GM23248 (cell line): ENCODE measurements around the gene SNX9. TPM values are rescaled to one million over a fixed set of nuclear protein-coding genes. Genes with fewer than 3 reads are reported as not detected.

ENCODE experiments used
- DNase-seq: peaks from one replicate; pipeline ENCODE4 v3.0.0-alpha.2; 2015
- H2AFZ ChIP-seq: fragments of 200-600 bp; sonication (generic); 2 replicates; pipeline ENCODE4 v1.6.1; 2016; ENCODE audit warnings: antibody characterized with exemption
- H3F3A ChIP-seq: fragments of 200-600 bp; sonication (generic); 2 replicates; pipeline ENCODE4 v1.6.1; 2016; ENCODE audit warnings: mild to moderate bottlenecking, antibody characterized with exemption, mixed run types; ENCODE audit not compliant: insufficient read depth
- H3K27ac ChIP-seq: fragments of 200-600 bp; sonication (generic); 2 replicates; pipeline ENCODE4 v1.5.1; 2016; ENCODE audit warnings: mild to moderate bottlenecking
- H3K27me3 ChIP-seq: fragments of 200-600 bp; sonication (generic); replicated peaks from 2 replicates; pipeline ENCODE4 v1.6.1; 2016; ENCODE audit warnings: mild to moderate bottlenecking; ENCODE audit not compliant: insufficient read depth
- H3K36me3 ChIP-seq: fragments of 200-600 bp; sonication (generic); 2 replicates; pipeline ENCODE4 v1.6.1; 2016; ENCODE audit warnings: low read depth, mild to moderate bottlenecking
- H3K4me1 ChIP-seq: fragments of 200-600 bp; sonication (generic); 2 replicates; pipeline ENCODE4 v1.6.1; 2016; ENCODE audit warnings: mild to moderate bottlenecking; ENCODE audit not compliant: insufficient read depth
- H3K4me2 ChIP-seq: fragments of 200-600 bp; sonication (generic); one replicate; pipeline ENCODE4 v1.6.1; 2016; ENCODE audit warnings: mild to moderate bottlenecking; ENCODE audit not compliant: unreplicated experiment
- H3K4me3 ChIP-seq: fragments of 200-600 bp; sonication (generic); 2 replicates; pipeline ENCODE4 v1.5.1; 2016; ENCODE audit warnings: mild to moderate bottlenecking
- H3K79me2 ChIP-seq: fragments of 200-600 bp; sonication (generic); 2 replicates; pipeline ENCODE4 v1.6.1; 2016; ENCODE audit warnings: mild to moderate bottlenecking; ENCODE audit not compliant: insufficient read depth
- H3K9ac ChIP-seq: fragments of 200-600 bp; sonication (generic); 2 replicates; pipeline ENCODE4 v1.6.1; 2016; ENCODE audit warnings: mild to moderate bottlenecking
- H3K9me2 ChIP-seq: fragments of 200-600 bp; sonication (generic); 2 replicates; pipeline ENCODE4 v1.6.1; 2016; ENCODE audit warnings: mixed run types, mild to moderate bottlenecking, moderate library complexity; ENCODE audit not compliant: insufficient read depth
- H3K9me3 ChIP-seq: fragments of 200-600 bp; sonication (generic); one replicate; pipeline ENCODE4 v1.6.1; 2017; ENCODE audit warnings: low read depth
- H4K20me1 ChIP-seq: fragments of 200-600 bp; sonication (generic); 2 replicates; pipeline ENCODE4 v1.6.0; 2016; ENCODE audit not compliant: insufficient read depth
- EZH2 ChIP-seq: fragments of 200-600 bp; sonication (generic); IDR thresholded peaks from 2 replicates; pipeline ENCODE4 v1.6.1; 2018; ENCODE audit warnings: antibody characterized with exemption, mild to moderate bottlenecking; ENCODE audit not compliant: insufficient read depth, poor library complexity, severe bottlenecking
- EZH2phosphoT487 ChIP-seq: fragments of 200-600 bp; sonication (generic); IDR thresholded peaks from 2 replicates; pipeline ENCODE4 v1.6.1; 2018; ENCODE audit warnings: antibody characterized with exemption, moderate library complexity, mild to moderate bottlenecking, low read depth; ENCODE audit not compliant: insufficient read depth
- WGBS, 2 experiments: methylation state at CpG; one replicate each; pipeline ENCODE4 v1.1.6; 2015 to 2017; ENCODE audit warnings: low lambda C conversion rate in 2 of 2, low coverage in 1 of 2; ENCODE audit errors: missing lambda C conversion rate in 2 of 2; 5-methylcytosine and 5-hydroxymethylcytosine counted together
- in situ Hi-C: fragments of 300-500 bp; cut with MboI; formaldehyde crosslinking; loops from 2 replicates; pipeline ENCODE4 v1.15.0; 2020
- polyA plus RNA-seq: library from polyadenylated mRNA; unstranded; fragments of >200 nt; fragmentation: Nextera tagmentation; extraction: Ambion mirVana; gene quantifications from 2 replicates; pipeline ENCODE4 v1.2.1, GENCODE V29; 2016
- total RNA-seq: library from RNA; depleted of rRNA; stranded (reverse); fragments of >200 nt; shearing (Covaris generic); gene quantifications from 2 replicates; pipeline ENCODE4 v1.2.3, GENCODE V29; 2014

Gene SNX9
- total and polyA plus RNA-seq, 2 experiments from 2014 or later = 80.4 to 89.6 TPM

GRCh38 chr6:157823528-157824370, 703 bp downstream of the SNX9 start:
- H2AFZ ChIP-seq = peak overlapping the region; percentile 42
- peaks cover 48% of the 10 kb centered on the region for H3F3A ChIP-seq
- H3K79me2 ChIP-seq = peaks cover 45% of the 10 kb centered on the region
- H3K27ac ChIP-seq = peak overlapping the region; percentile 92
- TF ChIP-seq EZH2phosphoT487 (no peak), EZH2 (no peak)
- no peaks in the 10 kb centered on the region for H3K9me3 ChIP-seq
- DNase-seq = peak; percentile 82
- peak overlapping the region; percentile 98 for H3K9ac ChIP-seq
- peaks cover 19% of the 10 kb centered on the region for H3K4me1 ChIP-seq
- H3K9me2 ChIP-seq = no peaks in the 10 kb centered on the region
- no peaks in the 10 kb centered on the region for H3K27me3 ChIP-seq
- peak overlapping the region; percentile 94 for H3K4me3 ChIP-seq
- 1% methylated on average over 29 to 53 of the region's 74 CpGs for WGBS, 2 experiments
- in situ Hi-C loops = no loop called here
- 0 out of 2 replicates have a peak, but pooled peaks cover 1% of the 10 kb centered on the region for H4K20me1 ChIP-seq
- peak overlapping the region; percentile 87 for H3K4me2 ChIP-seq
- no peaks in the 10 kb centered on the region for H3K36me3 ChIP-seq

GRCh38 chr6:157825243-157825904, 2.3 kb downstream of the SNX9 start:
- Histone ChIP-seq H3K9me3 (no peaks in the 10 kb centered on the region), H3F3A (peaks cover 64% of the 10 kb centered on the region), H3K36me3 (peaks cover 12% of the 10 kb centered on the region; the same call in 1 of the 2 replicates), H3K79me2 (peaks cover 61% of the 10 kb centered on the region), H3K9me2 (no peaks in the 10 kb centered on the region), H2AFZ (no peak overlapping the region), H3K9ac (peak overlapping the region; percentile 98), H3K27ac (peak overlapping the region; percentile 92), H3K4me1 (peaks cover 19% of the 10 kb centered on the region), H3K4me3 (peak overlapping the region; percentile 94), H3K27me3 (no peaks in the 10 kb centered on the region), H4K20me1 (0 out of 2 replicates have a peak, but pooled peaks cover 8% of the 10 kb centered on the region), H3K4me2 (peak overlapping the region; percentile 87)
- TF ChIP-seq EZH2 (no peak), EZH2phosphoT487 (no peak)
- DNase-seq = peak; percentile 71
- in situ Hi-C loops = no loop called here
- WGBS, 2 experiments = 18 to 25% methylated on average over 10 of the region's 10 CpGs

GRCh38 chr6:157830354-157831017, 7.4 kb downstream of the SNX9 start:
- no peak for DNase-seq
- no peak overlapping the region for H3K4me3 ChIP-seq
- no peaks in the 10 kb centered on the region for H3K27me3 ChIP-seq
- H3K9me3 ChIP-seq = no peaks in the 10 kb centered on the region
- no peak overlapping the region for H2AFZ ChIP-seq
- H3K9me2 ChIP-seq = no peaks in the 10 kb centered on the region
- H3K79me2 ChIP-seq = peaks cover 92% of the 10 kb centered on the region
- H3K4me2 ChIP-seq = no peak overlapping the region
- H3K4me1 ChIP-seq = peaks cover 43% of the 10 kb centered on the region
- H3K27ac ChIP-seq = peak overlapping the region; percentile 15
- in situ Hi-C loops = no loop called here
- TF ChIP-seq EZH2phosphoT487 = no peak
- H3K36me3 ChIP-seq = peaks cover 12% of the 10 kb centered on the region; the same call in 1 of the 2 replicates
- H3K9ac ChIP-seq = no peak overlapping the region
- H3F3A ChIP-seq = peaks cover 64% of the 10 kb centered on the region
- H4K20me1 ChIP-seq = 0 out of 2 replicates have a peak, but pooled peaks cover 15% of the 10 kb centered on the region
- 84 to 87% methylated on average over 6 of the region's 6 CpGs for WGBS, 2 experiments

- H3K9me3 ChIP-seq = no peaks in the 10 kb centered on the region
- 0 out of 2 replicates have a peak overlapping the region, but pooled peaks have one; percentile 89 for H3K27ac ChIP-seq
- WGBS, 2 experiments = 100% methylated on average over 2 of the region's 2 CpGs
- H3F3A ChIP-seq = peaks cover 63% of the 10 kb centered on the region
- H3K4me2 ChIP-seq = no peak overlapping the region
- TF ChIP-seq EZH2 = no peak
- no peak for TF ChIP-seq EZH2phosphoT487
- DNase-seq = no peak
- no peak overlapping the region; the same call in 1 of the 2 replicates for H3K4me3 ChIP-seq
- peaks cover 92% of the 10 kb centered on the region for H3K79me2 ChIP-seq
- no peaks in the 10 kb centered on the region for H3K9me2 ChIP-seq
- peaks cover 12% of the 10 kb centered on the region; the same call in 1 of the 2 replicates for H3K36me3 ChIP-seq
- H3K27me3 ChIP-seq = no peaks in the 10 kb centered on the region
- H3K4me1 ChIP-seq = peaks cover 38% of the 10 kb centered on the region
- H2AFZ ChIP-seq = no peak overlapping the region
- 0 out of 2 replicates have a peak, but pooled peaks cover 15% of the 10 kb centered on the region for H4K20me1 ChIP-seq
- no peak overlapping the region for H3K9ac ChIP-seq
- in situ Hi-C loops = no loop called here
Observed at GRCh38 chr6:157831018-157831369, 7.9 kb downstream of the SNX9 start.
